Neuronal stem cell (in vitro differentiated cells): ENCODE measurements around the gene PLBD1.

Experiments used
- DNase-seq: peaks from one replicate; pipeline ENCODE4 v3.0.0-alpha.2; 2013; ENCODE audit warnings: low spot score
- H2AFZ ChIP-seq: one replicate; pipeline ENCODE4 v1.6.1; 2013; ENCODE audit warnings: mild to moderate bottlenecking, low read length, inconsistent platforms
- H2AK5ac ChIP-seq: 2 replicates; pipeline ENCODE4 v1.6.1; 2013; ENCODE audit warnings: low read depth, mild to moderate bottlenecking, inconsistent platforms, low read length, moderate library complexity, mixed read lengths
- H2BK120ac ChIP-seq: 2 replicates; pipeline ENCODE4 v1.6.1; 2013; ENCODE audit warnings: low read depth, mild to moderate bottlenecking, inconsistent platforms, low read length, moderate library complexity, mixed read lengths
- H2BK12ac ChIP-seq: one replicate; pipeline ENCODE4 v1.6.1; 2013; ENCODE audit warnings: low read length, inconsistent platforms
- H2BK15ac ChIP-seq: 2 replicates; pipeline ENCODE4 v1.6.1; 2013; ENCODE audit warnings: mild to moderate bottlenecking, low read length, inconsistent platforms, mixed read lengths
- H2BK5ac ChIP-seq: one replicate; pipeline ENCODE4 v1.6.1; 2013; ENCODE audit warnings: inconsistent platforms, mild to moderate bottlenecking, low read length, moderate library complexity
- H3K14ac ChIP-seq: one replicate; pipeline ENCODE4 v1.6.1; 2013; ENCODE audit warnings: low read length, inconsistent platforms
- H3K18ac ChIP-seq: 2 replicates; pipeline ENCODE4 v1.6.1; 2013; ENCODE audit warnings: low read length, inconsistent platforms
- H3K23ac ChIP-seq: 2 replicates; pipeline ENCODE4 v1.6.1; 2013; ENCODE audit warnings: low read depth, mild to moderate bottlenecking, mixed read lengths, low read length, inconsistent platforms; ENCODE audit not compliant: poor library complexity
- H3K27ac ChIP-seq: replicated peaks from 3 replicates; pipeline ENCODE4 v1.5.1; 2013; ENCODE audit warnings: low read length, inconsistent platforms
- H3K27me3 ChIP-seq, 3 experiments: 2 replicates each; pipeline ENCODE4 v1.6.1; 2013; ENCODE audit warnings: low read length in 3 of 3, mild to moderate bottlenecking in 2 of 3, inconsistent platforms in 1 of 3, low read depth in 1 of 3, mixed read lengths in 1 of 3, moderate library complexity in 1 of 3; ENCODE audit not compliant: control insufficient read depth in 3 of 3, insufficient read depth in 3 of 3
- H3K36me3 ChIP-seq, 2 donors: replicated peaks in 1 of 2; 2 replicates each; pipeline ENCODE4 v1.6.1; 2013; ENCODE audit warnings: low read length in 2 of 2; ENCODE audit not compliant: control insufficient read depth in 2 of 2, insufficient read depth in 2 of 2
- H3K4ac ChIP-seq: 2 replicates; pipeline ENCODE4 v1.6.1; 2013; ENCODE audit warnings: inconsistent platforms, mild to moderate bottlenecking, low read length, moderate library complexity
- H3K4me1 ChIP-seq, 2 donors: 1 replicate in 1 of 2; 2 replicates in 1 of 2; pipeline ENCODE4 v1.6.1; 2013; ENCODE audit warnings: low read length in 2 of 2, low read depth in 1 of 2; ENCODE audit not compliant: control insufficient read depth in 2 of 2, insufficient read depth in 1 of 2
- H3K4me2 ChIP-seq: one replicate; pipeline ENCODE4 v1.6.1; 2013; ENCODE audit warnings: mild to moderate bottlenecking, low read length, inconsistent platforms; ENCODE audit not compliant: insufficient read depth, poor library complexity, severe bottlenecking
- H3K4me3 ChIP-seq, 2 donors: 2 replicates each; pipeline ENCODE4 v1.5.1; 2013; ENCODE audit warnings: low read length in 2 of 2, mild to moderate bottlenecking in 2 of 2, inconsistent platforms in 1 of 2, moderate library complexity in 1 of 2
- H3K79me1 ChIP-seq: one replicate; pipeline ENCODE4 v1.6.1; 2013; ENCODE audit warnings: low read depth, mild to moderate bottlenecking, inconsistent platforms, low read length, moderate library complexity
- H3K9ac ChIP-seq: one replicate; pipeline ENCODE4 v1.6.1; 2013; ENCODE audit warnings: mild to moderate bottlenecking, low read depth, low read length, inconsistent platforms; ENCODE audit not compliant: poor library complexity
- H3K9me3 ChIP-seq, 2 donors: replicated peaks in 1 of 2; 2 replicates each; pipeline versions ENCODE3 to v1.6.1; 2013; ENCODE audit warnings: low read length in 2 of 2, mild to moderate bottlenecking in 2 of 2, inconsistent platforms in 1 of 2, low read depth in 1 of 2, mixed read lengths in 1 of 2, moderate library complexity in 1 of 2; ENCODE audit not compliant: control insufficient read depth in 2 of 2, insufficient read depth in 1 of 2
- H4K8ac ChIP-seq: one replicate; pipeline ENCODE4 v1.6.1; 2013; ENCODE audit warnings: low read depth, mild to moderate bottlenecking, inconsistent platforms, low read length, moderate library complexity
- H4K91ac ChIP-seq: one replicate; pipeline ENCODE4 v1.6.1; 2013; ENCODE audit warnings: low read length, low read depth, mild to moderate bottlenecking, inconsistent platforms; ENCODE audit not compliant: poor library complexity
- WGBS, 2 donors: extraction: QIAGEN DNeasy Blood & Tissue Kit; methylation state at CpG; one replicate each; pipeline ENCODE4 v1.1.7; 2013; ENCODE audit warnings: missing lambda C conversion rate in 2 of 2, mixed read lengths in 1 of 2; ENCODE audit not compliant: insufficient read length in 2 of 2, insufficient replicate concordance in 1 of 2; ENCODE audit errors: extremely low coverage in 2 of 2; 5-methylcytosine and 5-hydroxymethylcytosine counted together

PLBD1 gene

GRCh38 chr12:14545144-14546124, 22.2 kb downstream of the PLBD1 start:
- Histone ChIP-seq H3K4ac (no peak overlapping the region), H3K4me1 (no peaks in the 10 kb centered on the region)

GRCh38 chr12:14540801-14541462, 26.8 kb downstream of the PLBD1 start:
- Histone ChIP-seq H3K23ac (no peak overlapping the region), H3K4me2 (no peak overlapping the region), H3K18ac (no peak overlapping the region), H2BK15ac (no peak overlapping the region), H3K14ac (no peak overlapping the region), H2BK12ac (no peak overlapping the region), H3K9me3 (no peaks in the 10 kb centered on the region), H3K36me3 (no peaks in the 10 kb centered on the region), H4K91ac (no peak overlapping the region), H3K9ac (no peak overlapping the region), H2BK5ac (no peak overlapping the region), H4K8ac (no peak overlapping the region), H2BK120ac (no peak overlapping the region), H3K79me1 (no peaks in the 10 kb centered on the region), H3K27me3 (no peaks in the 10 kb centered on the region), H3K27ac (no peak overlapping the region), H3K4me1 (no peaks in the 10 kb centered on the region), H2AK5ac (no peak overlapping the region), H3K4ac (no peak overlapping the region), H3K4me3 (no peak overlapping the region), H2AFZ (no peak overlapping the region)
- DNase-seq = no peak
- no CpG with 5 or more reads among the region's 4 CpGs for WGBS, 2 donors

More at GRCh38 chr12:14545144-14546124, 22.2 kb downstream of the PLBD1 start:
- no peaks in the 10 kb centered on the region for H3K27me3 ChIP-seq
- no peak overlapping the region for H3K27ac ChIP-seq
- no peak overlapping the region for H3K14ac ChIP-seq
- no CpG with 5 or more reads among the region's 7 CpGs for WGBS, 2 donors
- no peak overlapping the region for H2BK5ac ChIP-seq
- no peak overlapping the region for H3K23ac ChIP-seq
- no peak overlapping the region for H2AFZ ChIP-seq
- no peak overlapping the region for H2BK12ac ChIP-seq
- no peak overlapping the region for H3K9ac ChIP-seq
- H3K9me3 ChIP-seq = no peaks in the 10 kb centered on the region
- no peak for DNase-seq
- no peak overlapping the region for H3K4me2 ChIP-seq
- no peak overlapping the region for H3K18ac ChIP-seq
- no peaks in the 10 kb centered on the region for H3K36me3 ChIP-seq
- no peak overlapping the region for H4K8ac ChIP-seq
- no peak overlapping the region for H2BK120ac ChIP-seq
- no peaks in the 10 kb centered on the region for H3K79me1 ChIP-seq
- no peak overlapping the region for H3K4me3 ChIP-seq
- no peak overlapping the region for H2AK5ac ChIP-seq
- no peak overlapping the region for H4K91ac ChIP-seq
- H2BK15ac ChIP-seq = no peak overlapping the region

- Histone ChIP-seq H2BK12ac (no peak overlapping the region), H3K9ac (no peak overlapping the region), H2AK5ac (no peak overlapping the region), H3K14ac (no peak overlapping the region), H2BK120ac (no peak overlapping the region), H4K8ac (no peak overlapping the region), H3K4me2 (no peak overlapping the region), H4K91ac (no peak overlapping the region), H3K4me3 (no peak overlapping the region), H2BK15ac (no peak overlapping the region), H2AFZ (no peak overlapping the region), H2BK5ac (no peak overlapping the region), H3K4me1 (no peaks in the 10 kb centered on the region), H3K79me1 (no peaks in the 10 kb centered on the region), H3K27me3 (no peaks in the 10 kb centered on the region), H3K4ac (no peak overlapping the region), H3K18ac (no peak overlapping the region), H3K36me3 (no peaks in the 10 kb centered on the region), H3K9me3 (no peaks in the 10 kb centered on the region), H3K27ac (no peak overlapping the region), H3K23ac (no peak overlapping the region)
- no peak for DNase-seq
- WGBS, 2 donors = no CpG with 5 or more reads among the region's 5 CpGs
Observed at GRCh38 chr12:14537088-14537487, 30.6 kb downstream of the PLBD1 start.

- no peak overlapping the region for H3K14ac ChIP-seq
- peak overlapping the region; percentile 25 for H3K18ac ChIP-seq
- H3K4me3 ChIP-seq = no peak overlapping the region
- no peak overlapping the region for H3K23ac ChIP-seq
- H2BK15ac ChIP-seq = no peak overlapping the region
- no peak overlapping the region for H3K9ac ChIP-seq
- no peak overlapping the region for H3K4ac ChIP-seq
- no peaks in the 10 kb centered on the region for H3K4me1 ChIP-seq
- no peak overlapping the region for H2AK5ac ChIP-seq
- no peak overlapping the region for H3K27ac ChIP-seq
- H3K4me2 ChIP-seq = no peak overlapping the region
- no peaks in the 10 kb centered on the region for H3K79me1 ChIP-seq
- H4K91ac ChIP-seq = no peak overlapping the region
- H2BK5ac ChIP-seq = no peak overlapping the region
- WGBS, 2 donors = no CpG with 5 or more reads among the region's 10 CpGs
- H3K27me3 ChIP-seq = no peaks in the 10 kb centered on the region
- H2BK120ac ChIP-seq = no peak overlapping the region
- no peak overlapping the region for H2BK12ac ChIP-seq
- DNase-seq = no peak
- H2AFZ ChIP-seq = no peak overlapping the region
- H4K8ac ChIP-seq = no peak overlapping the region
- H3K9me3 ChIP-seq = no peaks in the 10 kb centered on the region
- no peaks in the 10 kb centered on the region for H3K36me3 ChIP-seq
Observed at GRCh38 chr12:14532152-14532551, 35.5 kb downstream of the PLBD1 start.
